Transverse colon (tissue), 4 donors: ENCODE data around the gene ACSM4. TPM values are rescaled to one million over a fixed set of nuclear protein-coding genes. Genes with fewer than 3 reads are reported as not detected.
"Not testable (repeated sequence)": the region's sequence is repeated elsewhere in the genome, so short reads cannot be mapped to it uniquely, and the experiment has no call there.

Experiments
- DNase-seq: peaks from one replicate; pipeline ENCODE4 v3.0.0-alpha.2; 2019
- H3K27ac ChIP-seq, 4 donors: fragments of 200-600 bp; sonication (generic); 2 replicates each; pipeline ENCODE4 v1.5.1; 2016 to 2018; ENCODE audit warnings: inconsistent platforms in 4 of 4
- H3K27me3 ChIP-seq: fragments of 200-600 bp; sonication (generic); 2 replicates; pipeline ENCODE4 v1.5.1; 2017; ENCODE audit warnings: inconsistent platforms
- H3K36me3 ChIP-seq, 4 donors: fragments of 200-600 bp; sonication (generic); 2 replicates each; pipeline ENCODE4 v1.5.1; 2017 to 2019; ENCODE audit warnings: inconsistent platforms in 4 of 4
- H3K4me1 ChIP-seq, 4 donors: fragments of 200-600 bp; sonication (generic); 2 replicates each; pipeline ENCODE4 v1.5.1; 2017 to 2020; ENCODE audit warnings: inconsistent platforms in 4 of 4
- H3K4me3 ChIP-seq, 4 donors: fragments of 200-600 bp; sonication (generic); 1 replicate in 1 of 4; 2 replicates in 3 of 4; pipeline versions ENCODE4 v1.5.1 to v1.6.1; 2017 to 2019; ENCODE audit warnings: inconsistent platforms in 4 of 4
- H3K9me3 ChIP-seq, 2 donors: fragments of 200-600 bp; sonication (generic); 2 replicates each; pipeline ENCODE4 v1.5.1; 2017 to 2019; ENCODE audit warnings: inconsistent platforms in 2 of 2
- EP300 ChIP-seq: sonication (generic); formaldehyde crosslinking; IDR thresholded peaks from one replicate; pipeline ENCODE4 v1.6.1; 2017; ENCODE audit warnings: antibody characterized with exemption, low read depth
- POLR2A ChIP-seq: fragments of 450-650 bp; IDR thresholded peaks from one replicate; pipeline ENCODE4 v1.6.1; 2016; ENCODE audit warnings: antibody characterized with exemption, mild to moderate bottlenecking, moderate library complexity
- POLR2AphosphoS5 ChIP-seq, 3 donors: sonication (generic); formaldehyde crosslinking; IDR thresholded peaks; one replicate each; pipeline ENCODE4 v1.6.1; 2016; ENCODE audit warnings: antibody characterized with exemption in 3 of 3
- WGBS, 2 donors: methylation state at CpG; one replicate each; pipeline ENCODE4 v1.1.5; 2018; ENCODE audit warnings: low coverage in 1 of 2; 5-methylcytosine and 5-hydroxymethylcytosine counted together
- in situ Hi-C, 4 donors: fragments of 200-750 bp; cut with MboI; loops; one replicate each; pipeline versions ENCODE4 v1.15.0 to v1.15.1; 2017; ENCODE audit warnings: low sequenced_read_pairs in 3 of 4, low pct_ligation_motif_present in 1 of 4, low pct_unique_long_range_greater_than_20kb in 1 of 4
- intact Hi-C: fragments of 100-400 bp; cut with DNase I; formaldehyde crosslinking; loops from one replicate; pipeline ENCODE4 v1.15.1; 2023; ENCODE audit warnings: low total_unique reads
- total RNA-seq, 4 donors: library from RNA; depleted of rRNA; stranded (reverse); fragments of >200 nt; gene quantifications; one replicate each; pipeline ENCODE4 v1.1.0, GENCODE V29; 2016
- TF ChIP-seq, protein P1 (sequence below), 5 experiments: fragments of 200-600 bp in 3 of 5; fragments of 450-650 bp in 2 of 5; sonication (generic) in 3 of 5; IDR thresholded peaks; 1 replicate in 2 of 5; 2 replicates in 3 of 5; pipeline ENCODE4 v1.5.1; 2016 to 2017; ENCODE audit warnings: antibody characterized with exemption in 5 of 5, inconsistent platforms in 3 of 5, mild to moderate bottlenecking in 2 of 5, moderate library complexity in 1 of 5

ACSM4 gene
- total RNA-seq, 4 donors from 2014 or later: not detected

DNA sequence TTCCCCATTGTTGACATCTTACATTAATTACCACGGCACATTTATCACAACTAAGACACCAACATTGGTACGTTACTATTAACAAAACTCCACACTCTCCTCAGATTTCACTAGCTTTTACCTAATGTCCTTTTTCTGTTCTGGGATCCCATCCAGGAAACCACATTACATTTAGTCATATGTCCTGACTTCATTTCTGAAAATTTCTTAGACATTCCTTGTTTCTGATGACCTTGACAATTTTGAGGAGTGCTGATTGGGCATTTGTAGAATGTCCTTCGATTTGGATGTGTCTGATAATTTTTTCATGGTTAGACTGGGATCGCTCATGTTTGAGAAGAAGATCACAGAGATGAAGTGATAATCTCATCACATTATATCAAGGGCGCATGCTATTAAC lies 34.6 kb upstream of the ACSM4 start:
- no peaks in the 10 kb centered on the region for H3K9me3 ChIP-seq
- in situ Hi-C loops: no loop called here
- H3K4me1 ChIP-seq: no peaks in the 10 kb centered on the region
- intact Hi-C loops: no loop called here
- DNase-seq: no peak
- no peak overlapping the region for H3K4me3 ChIP-seq
- 62 to 78% methylated on average over 3 to 5 of the region's 5 CpGs for WGBS, 2 donors
- H3K27ac ChIP-seq: no peak overlapping the region
- TF ChIP-seq POLR2AphosphoS5 (IDR thresholded peaks at IDR 0.05) (no peak), POLR2A (no peak), EP300 (no peak)
- TF ChIP-seq, protein P1, sequence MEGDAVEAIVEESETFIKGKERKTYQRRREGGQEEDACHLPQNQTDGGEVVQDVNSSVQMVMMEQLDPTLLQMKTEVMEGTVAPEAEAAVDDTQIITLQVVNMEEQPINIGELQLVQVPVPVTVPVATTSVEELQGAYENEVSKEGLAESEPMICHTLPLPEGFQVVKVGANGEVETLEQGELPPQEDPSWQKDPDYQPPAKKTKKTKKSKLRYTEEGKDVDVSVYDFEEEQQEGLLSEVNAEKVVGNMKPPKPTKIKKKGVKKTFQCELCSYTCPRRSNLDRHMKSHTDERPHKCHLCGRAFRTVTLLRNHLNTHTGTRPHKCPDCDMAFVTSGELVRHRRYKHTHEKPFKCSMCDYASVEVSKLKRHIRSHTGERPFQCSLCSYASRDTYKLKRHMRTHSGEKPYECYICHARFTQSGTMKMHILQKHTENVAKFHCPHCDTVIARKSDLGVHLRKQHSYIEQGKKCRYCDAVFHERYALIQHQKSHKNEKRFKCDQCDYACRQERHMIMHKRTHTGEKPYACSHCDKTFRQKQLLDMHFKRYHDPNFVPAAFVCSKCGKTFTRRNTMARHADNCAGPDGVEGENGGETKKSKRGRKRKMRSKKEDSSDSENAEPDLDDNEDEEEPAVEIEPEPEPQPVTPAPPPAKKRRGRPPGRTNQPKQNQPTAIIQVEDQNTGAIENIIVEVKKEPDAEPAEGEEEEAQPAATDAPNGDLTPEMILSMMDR (IDR thresholded peaks at IDR 0.05): no peak
- H3K27me3 ChIP-seq: no peaks in the 10 kb centered on the region
- no peaks in the 10 kb centered on the region for H3K36me3 ChIP-seq

DNA sequence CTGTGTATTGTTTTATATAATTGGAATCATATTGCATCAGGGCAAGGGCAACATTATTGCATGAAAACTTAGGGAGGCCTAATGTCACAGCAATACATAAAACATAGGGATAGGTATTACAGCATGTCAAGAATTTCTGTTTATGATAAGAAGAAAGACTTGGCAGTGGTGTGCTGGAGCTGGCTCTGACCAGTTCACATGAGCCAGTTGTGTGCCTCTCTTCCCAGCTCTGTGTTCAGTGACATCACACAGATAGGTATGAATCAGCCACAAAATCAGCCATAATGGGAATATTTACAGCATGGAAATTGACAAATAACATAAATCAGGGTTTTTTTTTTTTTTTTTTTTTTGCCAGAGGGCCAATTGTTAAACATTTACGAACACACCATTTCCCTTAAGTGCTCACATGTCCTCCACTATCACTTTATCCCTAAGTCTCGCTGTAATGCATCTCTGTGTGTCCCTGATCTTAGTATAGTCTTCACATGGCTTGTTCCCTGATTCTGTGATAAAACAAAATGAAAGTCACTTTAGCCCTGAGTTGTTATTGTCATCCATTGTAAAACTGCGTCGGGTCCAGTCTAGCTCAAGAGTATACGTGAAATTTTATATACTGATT lies 31.9 kb upstream of the ACSM4 start:
- DNase-seq: no peak
- H3K9me3 ChIP-seq: no peaks in the 10 kb centered on the region
- no peaks in the 10 kb centered on the region for H3K36me3 ChIP-seq
- WGBS, 2 donors: 82 to 86% methylated on average over 5 of the region's 5 CpGs
- H3K4me3 ChIP-seq: no peak overlapping the region
- no peaks in the 10 kb centered on the region for H3K27me3 ChIP-seq
- no peak overlapping the region for H3K27ac ChIP-seq
- TF ChIP-seq POLR2AphosphoS5 (IDR thresholded peaks at IDR 0.05) (no peak), POLR2A (no peak), EP300 (no peak)
- TF ChIP-seq, protein P1 (IDR thresholded peaks at IDR 0.05): no peak
- H3K4me1 ChIP-seq: no peaks in the 10 kb centered on the region
- intact Hi-C loops (no loop called here), in situ Hi-C loops (no loop called here)

DNA sequence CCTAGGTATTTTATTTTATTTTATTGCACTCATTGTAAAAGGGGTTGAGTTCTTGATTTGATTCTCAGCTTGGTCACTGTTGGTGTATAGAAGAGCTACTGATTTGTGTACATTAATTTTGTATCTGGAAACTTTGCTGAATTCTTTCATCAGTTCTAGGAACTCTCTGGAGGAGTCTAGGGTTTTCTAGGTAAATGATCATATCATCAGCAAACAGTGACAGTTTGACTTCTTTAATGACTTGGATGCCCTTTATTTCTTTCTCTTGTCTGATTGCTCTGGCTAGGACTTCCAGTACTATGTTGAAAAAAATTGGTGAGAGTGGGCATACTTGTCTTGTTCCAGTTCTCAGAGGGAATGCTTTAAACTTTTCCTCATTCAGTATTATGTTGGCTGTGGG lies 28.4 kb upstream of the ACSM4 start:
- in situ Hi-C loops, intact Hi-C loops: not testable (repeated sequence)

DNA sequence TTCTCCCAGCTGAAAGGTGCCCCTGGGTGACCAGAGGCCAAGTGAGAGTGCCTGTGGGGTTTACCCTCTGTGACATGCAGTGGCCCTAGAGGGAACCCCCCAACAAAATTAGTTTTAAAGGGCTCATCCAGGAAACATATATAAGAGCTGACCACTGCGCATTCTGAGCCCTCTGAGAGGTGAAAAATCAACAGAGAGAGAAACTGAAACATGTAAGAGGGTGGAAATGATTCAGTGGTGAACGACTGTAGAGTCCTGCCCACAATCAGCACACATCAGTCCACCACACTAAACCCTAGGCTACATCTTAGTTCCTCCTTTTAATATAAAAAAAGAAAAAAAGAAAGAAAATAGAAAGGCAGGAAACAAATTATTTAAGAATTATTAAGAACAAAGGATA lies 21.0 kb upstream of the ACSM4 start:
- H3K36me3 ChIP-seq: no peaks in the 10 kb centered on the region
- H3K4me1 ChIP-seq: no peaks in the 10 kb centered on the region
- H3K27me3 ChIP-seq: no peaks in the 10 kb centered on the region
- H3K4me3 ChIP-seq: no peak overlapping the region
- intact Hi-C loops: no loop called here
- WGBS, 2 donors: 50 to 60% methylated on average over 1 to 2 of the region's 2 CpGs
- H3K27ac ChIP-seq: no peak overlapping the region
- in situ Hi-C loops: no loop called here
- H3K9me3 ChIP-seq: no peaks in the 10 kb centered on the region
- TF ChIP-seq, protein P1 (IDR thresholded peaks at IDR 0.05): no peak
- TF ChIP-seq EP300 (no peak), POLR2A (no peak), POLR2AphosphoS5 (IDR thresholded peaks at IDR 0.05) (no peak)
- no peak for DNase-seq

More for the DNA sequence above, 28.4 kb upstream of the ACSM4 start:
- not testable (repeated sequence) for H3K27ac ChIP-seq, DNase-seq, H3K4me3 ChIP-seq, H3K36me3 ChIP-seq, H3K4me1 ChIP-seq, H3K9me3 ChIP-seq, H3K27me3 ChIP-seq

DNA sequence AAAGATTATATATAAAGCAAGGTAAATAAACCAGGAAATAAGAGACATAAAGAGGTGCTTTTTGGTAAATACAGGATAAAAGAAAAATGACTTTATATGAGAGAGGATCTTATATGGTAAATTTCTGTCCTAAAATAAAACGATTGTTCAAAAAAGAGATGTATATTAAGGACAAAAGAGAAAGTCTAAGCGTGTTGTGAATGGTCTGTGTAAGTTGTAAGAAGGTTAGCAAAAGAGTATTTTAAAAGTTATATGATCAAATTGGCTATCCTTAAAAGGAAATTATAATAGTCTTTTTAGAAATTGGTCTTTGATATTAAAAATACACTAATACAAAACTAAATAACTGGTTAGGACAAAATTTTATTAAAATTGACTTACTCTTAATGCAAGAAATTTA lies 14.1 kb upstream of the ACSM4 start:
- no peaks in the 10 kb centered on the region for H3K36me3 ChIP-seq
- DNase-seq: no peak
- 46 to 63% methylated on average over 2 of the region's 2 CpGs for WGBS, 2 donors
- no peak overlapping the region for H3K4me3 ChIP-seq
- intact Hi-C loops (no loop called here), in situ Hi-C loops (no loop called here)
- H3K4me1 ChIP-seq: no peaks in the 10 kb centered on the region
- no peak for TF ChIP-seq POLR2A
- no peak for TF ChIP-seq EP300
- TF ChIP-seq POLR2AphosphoS5 (IDR thresholded peaks at IDR 0.05): no peak
- TF ChIP-seq, protein P1 (IDR thresholded peaks at IDR 0.05): no peak
- H3K27ac ChIP-seq: no peak overlapping the region
- H3K9me3 ChIP-seq: no peaks in the 10 kb centered on the region
- H3K27me3 ChIP-seq: no peaks in the 10 kb centered on the region

DNA sequence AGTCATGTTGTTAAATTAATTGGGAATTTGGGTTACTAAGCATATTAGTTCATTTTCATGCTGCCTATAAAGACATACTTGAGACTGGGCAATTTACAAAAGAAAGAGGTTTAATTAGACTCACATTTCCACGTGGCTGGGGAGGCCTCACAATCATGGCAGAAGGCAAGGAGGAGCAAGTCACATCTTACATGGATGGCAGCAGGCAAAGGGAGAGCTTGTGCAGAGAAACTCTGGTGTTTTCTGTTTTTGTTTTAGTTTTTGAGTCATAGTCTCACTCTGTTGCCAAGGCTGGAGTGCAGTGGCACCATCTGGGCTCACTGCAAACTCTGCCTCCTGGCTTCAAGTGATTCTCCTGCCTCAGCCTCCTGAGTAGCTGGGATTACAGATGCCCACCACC lies 13.3 kb upstream of the ACSM4 start:
- DNase-seq, H3K9me3 ChIP-seq, H3K4me1 ChIP-seq, H3K27me3 ChIP-seq, H3K4me3 ChIP-seq, H3K36me3 ChIP-seq, in situ Hi-C loops, intact Hi-C loops, H3K27ac ChIP-seq: not testable (repeated sequence)
- WGBS, 2 donors: 14 to 16% methylated on average over 1 of the region's 1 CpG
